ENCODE measurements around the gene OLFML2A.

DNA sequence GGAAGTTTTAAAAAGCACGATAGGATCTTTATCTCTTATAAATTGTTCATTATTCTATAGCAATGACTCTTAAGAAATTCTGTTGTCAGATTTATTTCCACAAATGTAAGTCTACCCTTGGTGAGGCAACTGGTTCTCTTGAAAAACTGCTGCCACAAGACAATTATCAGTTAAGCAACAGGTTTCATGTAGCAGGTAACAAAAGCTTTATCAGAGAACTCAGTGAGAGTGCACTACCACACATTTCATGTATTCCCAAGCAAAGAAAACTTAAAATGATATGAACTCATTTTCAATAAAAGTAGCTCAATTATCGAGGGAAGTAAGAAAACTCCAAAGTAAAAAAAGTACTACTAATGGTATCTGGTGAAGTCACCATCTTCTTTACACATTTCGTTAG is 15.2 kb upstream of the OLFML2A start:
- TF ChIP-seq, protein P1, sequence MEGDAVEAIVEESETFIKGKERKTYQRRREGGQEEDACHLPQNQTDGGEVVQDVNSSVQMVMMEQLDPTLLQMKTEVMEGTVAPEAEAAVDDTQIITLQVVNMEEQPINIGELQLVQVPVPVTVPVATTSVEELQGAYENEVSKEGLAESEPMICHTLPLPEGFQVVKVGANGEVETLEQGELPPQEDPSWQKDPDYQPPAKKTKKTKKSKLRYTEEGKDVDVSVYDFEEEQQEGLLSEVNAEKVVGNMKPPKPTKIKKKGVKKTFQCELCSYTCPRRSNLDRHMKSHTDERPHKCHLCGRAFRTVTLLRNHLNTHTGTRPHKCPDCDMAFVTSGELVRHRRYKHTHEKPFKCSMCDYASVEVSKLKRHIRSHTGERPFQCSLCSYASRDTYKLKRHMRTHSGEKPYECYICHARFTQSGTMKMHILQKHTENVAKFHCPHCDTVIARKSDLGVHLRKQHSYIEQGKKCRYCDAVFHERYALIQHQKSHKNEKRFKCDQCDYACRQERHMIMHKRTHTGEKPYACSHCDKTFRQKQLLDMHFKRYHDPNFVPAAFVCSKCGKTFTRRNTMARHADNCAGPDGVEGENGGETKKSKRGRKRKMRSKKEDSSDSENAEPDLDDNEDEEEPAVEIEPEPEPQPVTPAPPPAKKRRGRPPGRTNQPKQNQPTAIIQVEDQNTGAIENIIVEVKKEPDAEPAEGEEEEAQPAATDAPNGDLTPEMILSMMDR (IDR thresholded peaks at IDR 0.05): no peak
- TF ChIP-seq POLR2A (IDR thresholded peaks at IDR 0.05): no peak

Data from thyroid gland (tissue), 4 donors.